Esophagus squamous epithelium (tissue), 4 donors: Measurements from ENCODE around the gene STAC3.

Experiments used
- POLR2A ChIP-seq, 4 donors: fragments of 450-650 bp; IDR thresholded peaks; one replicate each; pipeline ENCODE4 v1.6.1; 2017; ENCODE audit warnings: antibody characterized with exemption in 4 of 4, mild to moderate bottlenecking in 4 of 4, moderate library complexity in 3 of 4
- TF ChIP-seq, protein P1 (sequence below), 6 experiments: fragments of 450-650 bp in 4 of 6; fragments of 200-600 bp in 2 of 6; sonication (generic) in 2 of 6; IDR thresholded peaks; one replicate each; pipeline ENCODE4 v1.5.1; 2016 to 2019; ENCODE audit warnings: antibody characterized with exemption in 6 of 6, mild to moderate bottlenecking in 4 of 6, moderate library complexity in 4 of 6

GRCh38 chr12:57201631-57202030 is 49.4 kb downstream of the STAC3 start:
- TF ChIP-seq POLR2A (IDR thresholded peaks at IDR 0.05) = no peak
- TF ChIP-seq, protein P1, sequence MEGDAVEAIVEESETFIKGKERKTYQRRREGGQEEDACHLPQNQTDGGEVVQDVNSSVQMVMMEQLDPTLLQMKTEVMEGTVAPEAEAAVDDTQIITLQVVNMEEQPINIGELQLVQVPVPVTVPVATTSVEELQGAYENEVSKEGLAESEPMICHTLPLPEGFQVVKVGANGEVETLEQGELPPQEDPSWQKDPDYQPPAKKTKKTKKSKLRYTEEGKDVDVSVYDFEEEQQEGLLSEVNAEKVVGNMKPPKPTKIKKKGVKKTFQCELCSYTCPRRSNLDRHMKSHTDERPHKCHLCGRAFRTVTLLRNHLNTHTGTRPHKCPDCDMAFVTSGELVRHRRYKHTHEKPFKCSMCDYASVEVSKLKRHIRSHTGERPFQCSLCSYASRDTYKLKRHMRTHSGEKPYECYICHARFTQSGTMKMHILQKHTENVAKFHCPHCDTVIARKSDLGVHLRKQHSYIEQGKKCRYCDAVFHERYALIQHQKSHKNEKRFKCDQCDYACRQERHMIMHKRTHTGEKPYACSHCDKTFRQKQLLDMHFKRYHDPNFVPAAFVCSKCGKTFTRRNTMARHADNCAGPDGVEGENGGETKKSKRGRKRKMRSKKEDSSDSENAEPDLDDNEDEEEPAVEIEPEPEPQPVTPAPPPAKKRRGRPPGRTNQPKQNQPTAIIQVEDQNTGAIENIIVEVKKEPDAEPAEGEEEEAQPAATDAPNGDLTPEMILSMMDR (IDR thresholded peaks at IDR 0.05) = no peak
